Testis (tissue), 2 donors: Measurements from ENCODE around the gene GABPA.

Experiments
- CTCF ChIP-seq, 3 experiments: fragments of 450-650 bp in 2 of 3; fragments of 200-600 bp in 1 of 3; sonication (generic) in 1 of 3; IDR thresholded peaks; one replicate each; pipeline ENCODE4 v1.5.1; 2016 to 2019; ENCODE audit warnings: antibody characterized with exemption in 3 of 3, mild to moderate bottlenecking in 2 of 3, moderate library complexity in 1 of 3
- POLR2A ChIP-seq: fragments of 450-650 bp; IDR thresholded peaks from one replicate; pipeline ENCODE4 v1.6.1; 2017; ENCODE audit warnings: antibody characterized with exemption, mild to moderate bottlenecking, moderate library complexity

GRCh38 chr21:25776440-25776839, 41.7 kb downstream of the GABPA start:
- TF ChIP-seq POLR2A (no peak), CTCF (IDR thresholded peaks at IDR 0.05) (no peak)
